COR-L47 (cell line): ENCODE measurements around the gene ANKHD1.

Experiments used
- DNase-seq: peaks from one replicate; lab custom pipeline; 2025; lab: John Stamatoyannopoulos, UW

Gene ANKHD1, protein sequence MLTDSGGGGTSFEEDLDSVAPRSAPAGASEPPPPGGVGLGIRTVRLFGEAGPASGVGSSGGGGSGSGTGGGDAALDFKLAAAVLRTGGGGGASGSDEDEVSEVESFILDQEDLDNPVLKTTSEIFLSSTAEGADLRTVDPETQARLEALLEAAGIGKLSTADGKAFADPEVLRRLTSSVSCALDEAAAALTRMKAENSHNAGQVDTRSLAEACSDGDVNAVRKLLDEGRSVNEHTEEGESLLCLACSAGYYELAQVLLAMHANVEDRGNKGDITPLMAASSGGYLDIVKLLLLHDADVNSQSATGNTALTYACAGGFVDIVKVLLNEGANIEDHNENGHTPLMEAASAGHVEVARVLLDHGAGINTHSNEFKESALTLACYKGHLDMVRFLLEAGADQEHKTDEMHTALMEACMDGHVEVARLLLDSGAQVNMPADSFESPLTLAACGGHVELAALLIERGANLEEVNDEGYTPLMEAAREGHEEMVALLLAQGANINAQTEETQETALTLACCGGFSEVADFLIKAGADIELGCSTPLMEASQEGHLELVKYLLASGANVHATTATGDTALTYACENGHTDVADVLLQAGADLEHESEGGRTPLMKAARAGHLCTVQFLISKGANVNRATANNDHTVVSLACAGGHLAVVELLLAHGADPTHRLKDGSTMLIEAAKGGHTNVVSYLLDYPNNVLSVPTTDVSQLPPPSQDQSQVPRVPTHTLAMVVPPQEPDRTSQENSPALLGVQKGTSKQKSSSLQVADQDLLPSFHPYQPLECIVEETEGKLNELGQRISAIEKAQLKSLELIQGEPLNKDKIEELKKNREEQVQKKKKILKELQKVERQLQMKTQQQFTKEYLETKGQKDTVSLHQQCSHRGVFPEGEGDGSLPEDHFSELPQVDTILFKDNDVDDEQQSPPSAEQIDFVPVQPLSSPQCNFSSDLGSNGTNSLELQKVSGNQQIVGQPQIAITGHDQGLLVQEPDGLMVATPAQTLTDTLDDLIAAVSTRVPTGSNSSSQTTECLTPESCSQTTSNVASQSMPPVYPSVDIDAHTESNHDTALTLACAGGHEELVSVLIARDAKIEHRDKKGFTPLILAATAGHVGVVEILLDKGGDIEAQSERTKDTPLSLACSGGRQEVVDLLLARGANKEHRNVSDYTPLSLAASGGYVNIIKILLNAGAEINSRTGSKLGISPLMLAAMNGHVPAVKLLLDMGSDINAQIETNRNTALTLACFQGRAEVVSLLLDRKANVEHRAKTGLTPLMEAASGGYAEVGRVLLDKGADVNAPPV (N-terminal part only)

DNA sequence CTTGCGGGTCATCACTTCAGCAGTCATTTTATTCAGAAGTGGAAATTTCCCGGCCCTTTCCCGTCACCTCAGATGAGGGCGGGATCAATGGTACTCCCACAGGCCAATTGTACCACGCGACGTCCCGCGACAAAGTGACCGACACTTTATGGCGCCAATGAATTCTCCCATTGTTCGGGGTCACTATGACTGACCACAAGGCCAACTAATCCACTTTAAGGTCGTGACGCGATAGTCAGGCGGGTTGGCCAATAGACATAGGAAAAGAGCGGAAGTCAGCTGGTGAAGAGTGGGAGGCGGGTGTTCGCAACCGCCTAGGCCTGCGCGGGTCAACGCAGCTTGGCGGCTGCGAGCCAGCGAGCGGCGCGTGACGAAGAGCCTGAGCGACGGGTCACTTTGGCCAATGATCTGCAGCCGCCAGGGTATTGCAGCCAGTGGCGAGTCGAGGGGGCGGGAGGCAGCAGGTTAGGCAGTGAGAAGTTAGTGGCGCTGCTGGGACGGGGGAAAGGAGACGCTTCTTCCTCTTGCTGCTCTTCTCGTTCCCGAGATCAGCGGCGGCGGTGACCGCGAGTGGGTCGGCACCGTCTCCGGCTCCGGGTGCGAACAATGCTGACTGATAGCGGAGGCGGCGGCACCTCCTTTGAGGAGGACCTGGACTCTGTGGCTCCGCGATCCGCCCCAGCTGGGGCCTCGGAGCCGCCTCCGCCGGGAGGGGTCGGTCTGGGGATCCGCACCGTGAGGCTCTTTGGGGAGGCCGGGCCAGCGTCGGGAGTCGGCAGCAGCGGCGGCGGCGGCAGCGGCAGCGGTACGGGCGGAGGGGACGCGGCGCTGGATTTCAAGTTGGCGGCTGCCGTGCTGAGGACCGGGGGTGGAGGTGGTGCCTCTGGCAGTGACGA is at the start of gene ANKHD1:
Gene ANKHD1, plus strand, starts transcription at position 472 of the 896 bp plus-strand sequence. Its CDS starts 135 bp downstream, at position 607.
- peak; percentile 100 for DNase-seq

DNA sequence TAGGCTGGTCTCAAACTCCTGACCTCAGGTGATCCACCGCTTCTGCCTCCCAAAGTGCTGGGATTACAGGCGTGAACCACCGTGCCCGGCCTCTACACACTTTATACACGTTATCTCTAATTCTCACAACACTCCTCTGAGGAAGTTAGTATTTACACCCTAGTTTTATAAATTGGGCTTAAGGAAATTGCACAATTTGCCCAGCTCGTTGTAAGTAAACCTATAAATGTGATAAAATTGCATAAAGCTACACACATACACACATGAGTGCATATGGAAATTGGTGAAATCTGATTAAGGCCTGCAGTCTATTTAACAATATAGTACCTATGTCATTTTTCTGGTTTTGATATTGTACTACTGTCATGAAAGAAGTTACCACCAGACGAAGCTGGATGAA is 46.1 kb upstream of the ANKHD1 start:
- DNase-seq: no peak

DNA sequence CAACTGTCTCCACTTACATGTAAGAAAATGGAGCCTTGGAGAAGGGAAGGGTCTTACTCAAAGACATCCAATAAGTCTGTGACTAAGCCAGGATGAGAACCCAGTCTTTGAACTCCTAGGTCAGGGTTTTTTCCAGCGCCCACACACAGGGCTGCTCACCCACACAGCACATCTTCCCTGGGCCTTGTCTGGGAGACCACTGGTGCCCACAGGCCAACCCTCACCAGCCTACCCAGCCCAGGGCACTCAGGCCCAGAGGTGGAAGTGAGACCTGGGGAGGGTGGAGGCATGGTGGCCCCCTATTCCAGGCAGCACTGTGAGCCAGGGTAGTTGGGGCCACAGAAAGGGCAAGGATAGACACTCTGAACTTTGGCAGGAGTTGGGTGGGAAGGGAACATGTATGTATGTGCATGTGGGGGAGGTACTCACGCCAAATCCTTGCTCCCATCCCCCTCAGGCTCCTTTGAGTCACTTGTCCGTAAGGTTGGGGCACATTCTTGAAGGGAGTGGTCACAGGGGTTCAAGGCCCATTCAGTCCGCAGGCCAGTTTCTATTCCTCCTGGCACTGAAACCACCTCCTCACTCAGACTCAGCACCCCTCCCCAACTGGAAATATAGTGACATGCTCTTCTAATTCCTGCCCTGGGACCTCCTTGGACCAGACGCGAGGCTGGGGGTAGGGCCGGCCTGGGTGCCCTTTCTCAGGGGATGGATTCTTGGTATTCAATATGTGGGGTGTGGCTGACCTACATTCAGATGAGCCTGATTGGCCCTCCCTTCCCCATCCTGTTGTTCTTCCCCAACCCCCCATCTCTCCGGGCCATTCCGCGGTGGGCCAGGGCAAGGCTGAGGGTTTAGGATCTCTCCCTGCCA is 44.5 kb upstream of the ANKHD1 start:
- no peak for DNase-seq

DNA sequence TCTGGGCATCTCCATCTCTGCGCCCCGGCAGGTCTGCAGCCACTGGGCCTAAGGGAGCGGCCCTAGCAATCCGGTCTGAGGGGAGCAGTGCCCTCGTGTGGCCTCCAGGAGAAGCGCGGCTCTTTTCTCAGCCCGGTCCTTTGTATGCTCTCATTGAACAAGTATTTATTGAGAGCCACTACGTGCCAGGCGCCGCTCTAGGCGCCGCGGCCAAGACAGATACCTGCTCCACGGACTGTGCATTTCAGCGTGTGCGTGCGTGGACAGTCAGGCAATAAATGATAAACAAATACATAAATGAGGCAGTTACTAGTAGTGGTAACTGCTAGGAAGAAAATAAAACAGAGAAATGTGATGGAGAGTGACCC is 43.9 kb upstream of the ANKHD1 start:
- peak; percentile 74 for DNase-seq

DNA sequence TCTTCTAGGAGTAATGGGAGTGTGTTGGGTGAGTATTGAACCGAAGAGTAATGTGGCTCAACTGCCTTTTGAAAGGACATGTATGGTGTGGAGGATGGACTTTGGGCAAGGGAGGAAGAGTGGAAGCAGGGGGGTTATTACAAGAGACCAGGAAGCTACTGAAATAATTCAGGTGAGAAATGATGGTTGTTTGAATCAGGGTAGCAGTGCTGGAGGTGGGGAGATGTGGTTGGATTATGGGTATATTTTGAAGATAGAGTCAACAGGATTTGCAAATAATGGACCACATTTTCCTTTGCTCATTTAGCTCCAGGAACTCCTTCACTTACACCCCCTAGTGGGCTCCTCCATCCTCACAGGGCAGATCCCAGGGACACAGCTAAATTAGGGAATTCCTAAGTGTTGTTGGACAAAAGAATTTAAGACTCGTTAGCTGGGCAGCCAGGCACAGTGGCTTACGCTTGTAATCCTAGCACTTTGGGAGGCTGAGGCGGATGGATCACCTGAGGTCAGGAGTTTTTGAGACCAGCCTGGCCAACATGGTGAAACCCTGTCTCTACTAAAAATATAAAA is 42.8 kb upstream of the ANKHD1 start:
- DNase-seq: peak; percentile 17

DNA sequence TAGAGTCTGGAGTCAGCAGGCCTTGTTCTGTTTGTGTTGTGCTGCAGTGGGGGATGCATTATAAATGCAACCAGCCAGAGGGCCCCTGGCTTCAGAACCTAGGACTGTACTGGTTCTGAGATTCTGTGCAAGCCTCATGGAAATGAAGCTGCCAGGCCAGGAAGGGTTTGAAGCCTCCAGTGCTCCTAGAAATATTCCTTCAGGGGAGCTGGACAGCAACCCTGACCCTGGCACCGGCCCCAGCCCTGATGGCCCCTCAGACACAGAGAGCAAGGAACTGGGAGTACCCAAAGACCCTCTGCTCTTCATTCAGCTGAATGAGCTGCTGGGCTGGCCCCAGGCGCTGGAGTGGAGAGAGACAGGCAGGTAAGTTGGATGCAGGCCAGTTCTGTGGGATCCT is 41.5 kb upstream of the ANKHD1 start, which contains the start of gene SLC4A9:
Gene SLC4A9, plus strand, starts transcription at position 94 of the 400 bp plus-strand sequence. Its CDS starts 43 bp downstream, at position 137.
- DNase-seq: no peak

DNA sequence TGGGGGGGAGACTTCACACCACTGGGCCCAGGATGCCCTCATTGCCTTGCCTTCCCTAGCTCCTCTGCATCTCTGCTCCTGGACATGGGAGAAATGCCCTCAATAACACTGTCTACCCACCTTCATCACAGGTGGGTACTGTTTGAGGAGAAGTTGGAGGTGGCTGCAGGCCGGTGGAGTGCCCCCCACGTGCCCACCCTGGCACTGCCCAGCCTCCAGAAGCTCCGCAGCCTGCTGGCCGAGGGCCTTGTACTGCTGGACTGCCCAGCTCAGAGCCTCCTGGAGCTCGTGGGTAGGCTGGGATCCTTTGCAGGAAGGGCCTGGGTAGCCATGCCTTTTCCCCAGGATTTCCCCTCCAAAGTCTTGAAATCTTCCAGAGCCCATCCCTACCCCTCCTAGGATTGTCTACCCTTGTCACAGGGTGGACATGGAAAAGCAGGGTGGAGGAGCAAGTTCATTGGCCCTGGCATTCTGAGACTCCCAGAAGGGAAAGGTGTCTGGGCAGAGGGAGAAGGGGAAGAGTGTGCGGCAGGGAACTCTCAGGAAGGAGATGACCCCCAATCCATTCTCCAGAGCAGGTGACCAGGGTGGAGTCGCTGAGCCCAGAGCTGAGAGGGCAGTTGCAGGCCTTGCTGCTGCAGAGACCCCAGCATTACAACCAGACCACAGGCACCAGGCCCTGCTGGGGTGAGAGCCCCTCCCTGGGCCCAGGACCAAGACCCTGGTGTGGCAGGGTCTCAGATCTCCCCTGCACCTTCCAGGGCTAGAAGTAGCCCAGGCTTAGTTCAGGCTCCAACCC is 40.8 kb upstream of the ANKHD1 start:
- DNase-seq: no peak

DNA sequence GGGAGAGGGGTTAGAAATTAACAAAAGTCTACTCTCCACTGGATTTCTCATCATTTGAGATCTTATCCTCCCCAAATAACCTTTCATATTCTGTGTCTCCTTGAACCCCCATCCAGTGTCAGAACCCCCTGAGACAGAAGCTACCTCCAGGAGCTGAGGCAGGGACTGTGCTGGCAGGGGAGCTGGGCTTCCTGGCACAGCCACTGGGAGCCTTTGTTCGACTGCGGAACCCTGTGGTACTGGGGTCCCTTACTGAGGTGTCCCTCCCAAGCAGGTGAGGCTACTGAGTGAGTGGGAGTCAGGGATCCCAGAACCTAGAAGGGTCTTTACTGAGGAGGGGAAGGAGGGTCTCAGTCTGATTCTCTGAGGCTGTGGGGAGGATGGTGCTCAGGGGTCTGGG is 39.7 kb upstream of the ANKHD1 start:
- DNase-seq: no peak

DNA sequence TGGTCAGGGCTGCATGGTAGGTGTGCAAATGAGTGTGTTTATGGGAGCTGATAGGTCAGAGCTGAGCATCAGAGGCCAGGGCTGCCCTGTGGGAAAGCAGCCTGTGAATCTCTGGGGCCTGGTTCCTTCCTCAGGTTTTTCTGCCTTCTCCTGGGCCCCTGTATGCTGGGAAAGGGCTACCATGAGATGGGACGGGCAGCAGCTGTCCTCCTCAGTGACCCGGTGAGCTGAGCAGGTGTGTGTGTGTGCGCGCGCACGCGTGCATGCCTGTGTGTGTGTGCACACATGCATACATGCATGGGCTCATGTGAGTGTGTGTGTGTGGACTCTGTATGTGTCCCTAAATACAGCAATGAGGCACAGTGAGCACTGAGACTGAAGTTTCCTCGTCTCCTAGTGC is 39.3 kb upstream of the ANKHD1 start:
- DNase-seq: no peak

DNA sequence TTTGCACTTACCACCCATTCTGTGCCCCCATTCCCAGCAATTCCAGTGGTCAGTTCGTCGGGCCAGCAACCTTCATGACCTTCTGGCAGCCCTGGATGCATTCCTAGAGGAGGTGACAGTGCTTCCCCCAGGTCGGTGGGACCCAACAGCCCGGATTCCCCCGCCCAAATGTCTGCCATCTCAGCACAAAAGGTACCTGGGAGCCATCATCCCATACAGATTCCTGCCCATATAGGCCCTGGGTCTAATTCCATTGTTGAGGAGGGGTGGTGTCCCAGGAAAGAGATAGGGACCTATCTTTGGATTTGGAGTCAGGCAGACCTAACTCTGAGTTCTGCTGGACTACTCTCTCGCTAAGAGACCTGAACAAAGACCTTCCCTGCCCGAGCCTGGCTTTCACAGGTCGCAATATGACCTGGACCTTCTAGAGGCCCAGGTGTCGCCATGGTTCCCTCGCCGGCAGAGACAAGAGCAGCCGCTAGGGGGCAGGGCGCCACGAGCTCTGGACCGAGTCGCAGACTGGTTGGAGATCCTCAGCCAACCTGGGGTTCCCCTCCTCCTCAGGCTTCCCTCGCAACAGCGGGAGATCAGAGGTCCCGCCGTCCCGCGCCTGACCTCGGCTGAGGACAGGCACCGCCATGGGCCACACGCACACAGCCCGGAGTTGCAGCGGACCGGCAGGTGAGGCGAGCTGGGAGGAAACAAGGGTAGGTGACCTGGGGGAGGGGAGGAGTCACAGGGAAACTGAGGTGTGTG is 38.6 kb upstream of the ANKHD1 start:
- peak; percentile 21 for DNase-seq

DNA sequence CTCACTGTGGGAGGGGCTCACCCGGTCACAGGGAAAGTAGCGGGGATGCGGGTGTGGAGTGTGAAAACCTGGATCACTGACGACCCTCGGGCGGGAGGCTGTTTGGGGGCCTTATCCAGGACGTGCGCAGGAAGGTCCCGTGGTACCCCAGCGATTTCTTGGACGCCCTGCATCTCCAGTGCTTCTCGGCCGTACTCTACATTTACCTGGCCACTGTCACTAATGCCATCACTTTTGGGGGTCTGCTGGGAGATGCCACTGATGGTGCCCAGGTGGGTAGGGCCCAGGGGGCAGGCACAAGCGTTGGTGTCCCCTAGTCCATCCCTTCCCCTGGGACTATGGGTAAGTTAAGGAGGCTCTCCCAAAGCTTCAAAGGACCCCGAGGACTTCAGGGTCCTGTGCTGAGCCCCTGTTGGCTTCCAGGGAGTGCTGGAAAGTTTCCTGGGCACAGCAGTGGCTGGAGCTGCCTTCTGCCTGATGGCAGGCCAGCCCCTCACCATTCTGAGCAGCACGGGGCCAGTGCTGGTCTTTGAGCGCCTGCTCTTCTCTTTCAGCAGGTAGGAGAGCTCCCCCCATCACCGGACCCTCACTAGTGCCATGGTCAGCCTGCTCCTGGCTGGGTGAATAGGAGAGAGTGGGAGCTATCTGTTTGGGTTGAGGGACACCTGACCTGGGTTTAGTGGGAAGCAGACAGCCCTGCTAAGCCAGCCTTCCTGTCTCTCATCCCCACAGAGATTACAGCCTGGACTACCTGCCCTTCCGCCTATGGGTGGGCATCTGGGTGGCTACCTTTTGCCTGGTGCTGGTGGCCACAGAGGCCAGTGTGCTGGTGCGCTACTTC is 37.8 kb upstream of the ANKHD1 start:
- no peak for DNase-seq

DNA sequence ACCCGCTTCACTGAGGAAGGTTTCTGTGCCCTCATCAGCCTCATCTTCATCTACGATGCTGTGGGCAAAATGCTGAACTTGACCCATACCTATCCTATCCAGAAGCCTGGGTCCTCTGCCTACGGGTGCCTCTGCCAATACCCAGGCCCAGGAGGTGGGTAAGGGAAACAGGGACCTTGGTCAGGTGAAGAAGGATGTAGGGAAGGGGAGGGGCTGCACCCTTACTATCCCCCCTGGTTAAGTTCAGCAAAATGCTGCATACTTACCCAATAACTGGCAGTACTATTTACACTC is 37.2 kb upstream of the ANKHD1 start:
- DNase-seq: no peak

DNA sequence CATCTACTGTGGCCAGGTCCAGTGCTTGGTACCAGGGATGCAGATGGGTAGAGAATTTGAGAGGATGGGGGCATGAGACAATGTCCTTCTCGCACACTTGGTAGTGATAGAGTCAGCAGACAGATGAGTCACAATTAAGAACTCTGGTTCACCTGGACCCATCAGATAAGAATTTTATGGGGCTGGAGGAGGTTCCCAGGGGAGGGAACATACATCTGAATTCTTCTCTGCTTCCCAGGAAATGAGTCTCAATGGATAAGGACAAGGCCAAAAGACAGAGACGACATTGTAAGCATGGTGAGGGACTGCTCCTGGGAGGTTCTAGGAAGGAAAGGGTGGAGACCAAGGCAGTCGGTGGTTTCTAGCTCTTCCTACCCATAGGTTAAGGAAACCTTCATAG is 36.4 kb upstream of the ANKHD1 start:
- no peak for DNase-seq

DNA sequence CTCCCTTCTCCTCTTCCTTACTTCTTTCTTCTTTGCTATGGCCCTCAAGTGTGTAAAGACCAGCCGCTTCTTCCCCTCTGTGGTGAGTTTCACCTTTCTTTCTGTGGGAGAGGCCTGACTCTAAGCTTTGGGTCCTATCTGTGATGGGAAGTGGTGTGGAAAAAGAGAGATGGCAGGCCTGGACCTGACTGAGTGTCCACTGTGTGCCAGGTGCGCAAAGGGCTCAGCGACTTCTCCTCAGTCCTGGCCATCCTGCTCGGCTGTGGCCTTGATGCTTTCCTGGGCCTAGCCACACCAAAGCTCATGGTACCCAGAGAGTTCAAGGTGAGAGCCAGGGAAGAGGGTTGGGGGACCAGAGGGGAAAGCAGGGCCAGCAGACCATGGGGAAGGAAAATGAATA is 35.7 kb upstream of the ANKHD1 start:
- no peak for DNase-seq

DNA sequence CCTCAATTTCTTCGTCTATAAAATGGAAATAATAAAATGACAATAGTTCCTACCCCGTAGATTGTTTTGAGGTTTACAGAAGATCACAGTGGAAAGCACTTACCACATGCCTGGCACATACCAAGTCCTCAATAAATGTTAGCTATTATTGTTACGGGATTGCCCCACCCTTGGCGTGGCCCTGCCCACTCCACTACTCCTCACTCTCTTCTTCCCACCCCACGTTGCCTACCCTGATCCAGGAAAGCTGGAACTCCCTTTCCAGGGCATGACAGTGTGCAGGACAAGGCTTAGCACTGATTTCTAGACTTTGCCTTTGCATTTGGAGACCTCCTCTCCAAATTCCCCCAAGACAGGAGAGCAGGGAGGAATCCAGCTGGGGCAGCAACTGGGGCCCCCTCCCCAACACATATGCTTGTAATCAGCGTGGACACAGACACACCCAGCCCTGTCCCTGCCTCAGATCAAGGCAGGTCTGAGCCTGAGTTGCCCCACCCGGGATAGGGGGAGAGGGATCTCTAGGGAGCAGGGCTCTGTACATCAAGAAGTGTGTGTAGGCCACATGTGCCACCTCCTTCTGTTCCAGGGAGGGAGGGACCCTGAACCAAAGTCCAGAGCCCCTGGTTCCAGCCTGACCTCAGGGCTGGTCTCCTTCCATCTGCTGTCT is 34.9 kb upstream of the ANKHD1 start:
- DNase-seq: no peak

DNA sequence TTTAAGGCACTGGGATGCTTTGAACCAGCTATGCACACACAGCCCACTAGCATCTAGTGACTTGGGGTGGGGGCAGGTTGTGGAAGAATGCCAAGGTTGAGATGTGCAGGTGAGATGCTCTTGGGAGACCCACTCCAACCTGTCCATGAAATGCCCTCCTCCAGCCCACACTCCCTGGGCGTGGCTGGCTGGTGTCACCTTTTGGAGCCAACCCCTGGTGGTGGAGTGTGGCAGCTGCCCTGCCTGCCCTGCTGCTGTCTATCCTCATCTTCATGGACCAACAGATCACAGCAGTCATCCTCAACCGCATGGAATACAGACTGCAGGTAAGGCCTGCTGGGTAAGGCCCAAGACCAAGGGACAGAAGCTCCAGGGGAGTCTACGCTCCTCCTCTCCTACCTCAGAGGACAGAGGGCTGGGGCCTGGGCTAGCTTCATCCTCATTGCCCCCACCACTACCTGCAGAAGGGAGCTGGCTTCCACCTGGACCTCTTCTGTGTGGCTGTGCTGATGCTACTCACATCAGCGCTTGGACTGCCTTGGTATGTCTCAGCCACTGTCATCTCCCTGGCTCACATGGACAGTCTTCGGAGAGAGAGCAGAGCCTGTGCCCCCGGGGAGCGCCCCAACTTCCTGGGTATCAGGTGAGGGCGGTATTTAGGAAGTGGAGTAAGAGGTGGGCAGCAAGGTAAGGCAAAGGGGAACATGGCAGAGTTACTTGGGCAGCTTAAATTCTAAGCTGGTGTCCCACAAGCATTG is 34.2 kb upstream of the ANKHD1 start:
- no peak for DNase-seq
